DOHH2 (cell line): Measurements from ENCODE around the gene P4HA2.

Source experiments
- H3F3A ChIP-seq: fragments of 200-600 bp; sonication (generic), shearing (Covaris generic); 2 replicates; pipeline ENCODE4 v1.6.0; 2016; ENCODE audit warnings: antibody characterized with exemption, mild to moderate bottlenecking; ENCODE audit not compliant: control insufficient read depth, insufficient read depth
- H3K27ac ChIP-seq: fragments of 200-600 bp; sonication (generic); 2 replicates; pipeline ENCODE4 v1.5.1; 2014; ENCODE audit warnings: low read depth, mild to moderate bottlenecking, low read length, moderate library complexity
- H3K27me3 ChIP-seq: fragments of 200-600 bp; sonication (generic); 2 replicates; pipeline ENCODE4 v1.6.1; 2014; ENCODE audit warnings: mild to moderate bottlenecking, low read length, mixed read lengths; ENCODE audit not compliant: control insufficient read depth
- H3K36me3 ChIP-seq: fragments of 200-600 bp; sonication (generic); 2 replicates; pipeline ENCODE4 v1.6.1; 2014; ENCODE audit warnings: mild to moderate bottlenecking, low read length, moderate library complexity, mixed read lengths; ENCODE audit not compliant: control insufficient read depth
- H3K4me1 ChIP-seq: fragments of 200-600 bp; sonication (generic); 2 replicates; pipeline ENCODE4 v1.6.1; 2014; ENCODE audit warnings: mild to moderate bottlenecking, low read length, mixed read lengths; ENCODE audit not compliant: control insufficient read depth
- H3K4me2 ChIP-seq: fragments of 200-600 bp; sonication (generic); 2 replicates; pipeline ENCODE4 v1.6.0; 2014; ENCODE audit warnings: mild to moderate bottlenecking, low read length, moderate library complexity
- H3K4me3 ChIP-seq: fragments of 200-600 bp; sonication (generic); 2 replicates; pipeline ENCODE4 v1.5.1; 2014; ENCODE audit warnings: mild to moderate bottlenecking, low read length, mixed read lengths
- H3K79me2 ChIP-seq: fragments of 200-600 bp; sonication (generic); 2 replicates; pipeline ENCODE4 v1.6.1; 2014; ENCODE audit warnings: mild to moderate bottlenecking, low read length, mixed read lengths; ENCODE audit not compliant: control insufficient read depth
- H3K9me2 ChIP-seq: fragments of 200-600 bp; sonication (generic); replicated peaks from 2 replicates; pipeline ENCODE4 v1.6.1; 2014; ENCODE audit warnings: mild to moderate bottlenecking, low read length, mixed read lengths; ENCODE audit not compliant: control insufficient read depth
- H3K9me3 ChIP-seq: fragments of 200-600 bp; sonication (generic); 2 replicates; pipeline ENCODE4 v1.6.1; 2014; ENCODE audit warnings: antibody characterized with exemption, low read length, mixed read lengths; ENCODE audit not compliant: control insufficient read depth, insufficient read depth
- H4K20me1 ChIP-seq: fragments of 200-600 bp; sonication (generic); 2 replicates; pipeline ENCODE4 v1.6.0; 2014; ENCODE audit warnings: low read depth, mild to moderate bottlenecking, antibody characterized with exemption, low read length, moderate library complexity; ENCODE audit not compliant: control insufficient read depth, insufficient read depth
- EZH2phosphoT487 ChIP-seq: fragments of 200-600 bp; sonication (generic); IDR thresholded peaks from 2 replicates; pipeline ENCODE4 v1.6.1; 2017; ENCODE audit warnings: borderline replicate concordance, mild to moderate bottlenecking, antibody characterized with exemption, low read length, moderate library complexity, mixed read lengths
- TF ChIP-seq, protein P1 (sequence below): fragments of 200-600 bp; sonication (generic); IDR thresholded peaks from one replicate; pipeline ENCODE4 v1.5.1; 2014; ENCODE audit warnings: antibody characterized with exemption, mild to moderate bottlenecking, low read depth, low read length; ENCODE audit not compliant: poor library complexity, severe bottlenecking

P4HA2 gene

DNA sequence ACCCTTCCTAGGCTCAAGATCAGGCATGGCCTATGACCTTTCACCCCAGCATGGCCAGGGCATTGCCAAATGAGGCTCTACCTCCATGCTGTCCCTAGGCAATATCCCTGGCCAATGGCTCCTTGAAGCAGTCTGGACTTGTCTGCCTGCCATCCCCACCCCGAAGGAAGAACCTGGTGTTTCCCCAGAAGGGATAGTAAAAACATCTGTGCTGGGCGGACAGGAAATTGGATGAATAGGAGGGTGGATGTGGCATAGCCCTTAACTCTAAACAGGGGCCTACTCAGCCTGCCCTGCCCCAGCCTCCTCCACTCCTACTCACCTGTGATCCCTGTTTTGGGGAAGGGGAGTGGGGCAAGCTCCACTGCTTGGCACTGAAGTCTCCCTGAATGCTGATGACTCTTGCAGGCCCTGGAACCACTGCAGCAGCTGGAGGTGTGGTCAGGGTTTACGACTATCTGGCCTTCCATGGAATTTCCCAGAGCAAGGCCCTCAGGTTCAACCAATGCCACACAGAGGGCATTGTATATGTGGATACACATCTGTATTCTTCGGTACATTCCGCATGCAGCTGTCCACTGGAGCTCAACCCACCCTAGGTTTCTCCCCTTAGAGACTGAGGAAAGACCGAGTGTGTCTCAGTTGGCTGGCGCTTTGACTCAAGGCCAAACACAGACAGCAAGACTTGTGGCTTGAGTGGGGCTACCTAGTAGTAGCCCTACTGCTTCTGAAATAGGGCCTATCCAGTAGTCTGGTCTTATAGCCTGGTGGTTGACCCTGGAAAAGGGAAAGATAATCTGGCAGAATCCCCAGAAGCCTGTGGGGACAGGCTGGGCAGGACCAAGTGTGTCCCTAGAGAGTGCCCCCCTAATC lies 6.4 kb upstream of the P4HA2 start:
- no peak overlapping the region for H3K27ac ChIP-seq
- H3K4me3 ChIP-seq = no peak overlapping the region

DNA sequence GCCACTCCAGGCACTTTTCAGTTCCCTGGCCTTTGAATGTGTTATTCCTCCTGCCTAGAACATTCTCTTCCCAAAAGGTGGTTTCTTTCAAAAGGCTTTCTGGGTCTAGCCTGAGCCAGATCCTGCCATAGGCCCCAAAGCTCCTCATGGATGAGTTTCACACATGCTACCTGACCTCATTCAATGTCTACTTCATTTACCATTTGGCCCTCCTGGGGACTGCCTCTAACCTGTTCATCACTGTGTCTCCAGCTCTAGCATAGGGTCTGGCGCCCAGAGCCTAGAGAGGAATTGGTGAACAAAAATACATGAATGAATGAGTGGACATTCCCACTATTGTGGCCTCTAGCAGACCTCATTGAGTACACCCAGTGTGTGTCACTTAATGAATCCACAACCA lies 5.4 kb upstream of the P4HA2 start:
- Histone ChIP-seq H3K4me2 (no peak overlapping the region), H3K36me3 (no peaks in the 10 kb centered on the region), H4K20me1 (no peaks in the 10 kb centered on the region), H3K9me3 (no peaks in the 10 kb centered on the region), H3K27me3 (peaks cover 6% of the 10 kb centered on the region), H3K27ac (no peak overlapping the region), H3K4me1 (0 out of 2 replicates have a peak, but pooled peaks cover under 1% of the 10 kb centered on the region), H3K79me2 (no peaks in the 10 kb centered on the region), H3F3A (no peaks in the 10 kb centered on the region), H3K4me3 (no peak overlapping the region), H3K9me2 (no peaks in the 10 kb centered on the region)
- TF ChIP-seq EZH2phosphoT487 = no peak
- TF ChIP-seq, protein P1, sequence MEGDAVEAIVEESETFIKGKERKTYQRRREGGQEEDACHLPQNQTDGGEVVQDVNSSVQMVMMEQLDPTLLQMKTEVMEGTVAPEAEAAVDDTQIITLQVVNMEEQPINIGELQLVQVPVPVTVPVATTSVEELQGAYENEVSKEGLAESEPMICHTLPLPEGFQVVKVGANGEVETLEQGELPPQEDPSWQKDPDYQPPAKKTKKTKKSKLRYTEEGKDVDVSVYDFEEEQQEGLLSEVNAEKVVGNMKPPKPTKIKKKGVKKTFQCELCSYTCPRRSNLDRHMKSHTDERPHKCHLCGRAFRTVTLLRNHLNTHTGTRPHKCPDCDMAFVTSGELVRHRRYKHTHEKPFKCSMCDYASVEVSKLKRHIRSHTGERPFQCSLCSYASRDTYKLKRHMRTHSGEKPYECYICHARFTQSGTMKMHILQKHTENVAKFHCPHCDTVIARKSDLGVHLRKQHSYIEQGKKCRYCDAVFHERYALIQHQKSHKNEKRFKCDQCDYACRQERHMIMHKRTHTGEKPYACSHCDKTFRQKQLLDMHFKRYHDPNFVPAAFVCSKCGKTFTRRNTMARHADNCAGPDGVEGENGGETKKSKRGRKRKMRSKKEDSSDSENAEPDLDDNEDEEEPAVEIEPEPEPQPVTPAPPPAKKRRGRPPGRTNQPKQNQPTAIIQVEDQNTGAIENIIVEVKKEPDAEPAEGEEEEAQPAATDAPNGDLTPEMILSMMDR = no peak

More for the DNA sequence above, 6.4 kb upstream of the P4HA2 start:
- Histone ChIP-seq H4K20me1 (no peaks in the 10 kb centered on the region), H3K36me3 (no peaks in the 10 kb centered on the region), H3K9me3 (no peaks in the 10 kb centered on the region), H3F3A (no peaks in the 10 kb centered on the region), H3K27me3 (peaks cover 3% of the 10 kb centered on the region; the same call in 1 of the 2 replicates), H3K4me1 (0 out of 2 replicates have a peak, but pooled peaks cover 3% of the 10 kb centered on the region), H3K79me2 (no peaks in the 10 kb centered on the region), H3K4me2 (no peak overlapping the region), H3K9me2 (no peaks in the 10 kb centered on the region)
- TF ChIP-seq EZH2phosphoT487 = no peak
- TF ChIP-seq, protein P1 = no peak

DNA sequence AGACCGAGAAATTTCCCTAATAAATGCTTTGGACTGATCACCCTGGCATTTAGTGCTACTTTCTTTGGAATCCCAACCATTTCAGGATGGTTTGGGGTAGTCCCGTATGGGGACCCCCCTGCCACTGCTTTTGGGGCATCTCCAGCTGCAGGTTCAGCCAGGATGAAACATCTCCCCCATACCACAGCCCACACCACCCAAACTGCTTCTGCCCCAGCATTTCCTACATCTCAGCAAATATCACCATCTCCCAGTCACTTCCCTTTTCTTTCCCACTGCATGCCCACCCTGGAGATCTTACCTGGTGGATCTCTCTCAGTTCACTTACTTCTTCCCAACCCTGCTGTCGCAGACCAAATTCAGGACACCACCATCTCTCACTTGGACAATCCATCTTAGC lies 4.8 kb upstream of the P4HA2 start:
- no peaks in the 10 kb centered on the region for H3K79me2 ChIP-seq
- H3K4me3 ChIP-seq = no peak overlapping the region
- TF ChIP-seq EZH2phosphoT487 = no peak
- TF ChIP-seq, protein P1 = no peak
- no peaks in the 10 kb centered on the region for H3K4me1 ChIP-seq
- no peaks in the 10 kb centered on the region for H3K36me3 ChIP-seq
- peaks cover 12% of the 10 kb centered on the region for H3K27me3 ChIP-seq
- no peaks in the 10 kb centered on the region for H4K20me1 ChIP-seq
- no peak overlapping the region for H3K27ac ChIP-seq
- no peaks in the 10 kb centered on the region for H3K9me2 ChIP-seq
- no peak overlapping the region for H3K4me2 ChIP-seq
- no peaks in the 10 kb centered on the region for H3K9me3 ChIP-seq
- H3F3A ChIP-seq = no peaks in the 10 kb centered on the region
